HEK293 (cell line): ENCODE data around the gene TBC1D22A.

Source experiments
- CTCF ChIP-seq: fragments of 450-650 bp; formaldehyde crosslinking; IDR thresholded peaks from 2 replicates; pipeline ENCODE4 v1.5.1; 2016; ENCODE audit warnings: missing biosample characterization, missing genetic modification characterization
- ZBTB21 ChIP-seq: fragments of 450-650 bp; formaldehyde crosslinking; IDR thresholded peaks from 2 replicates; pipeline ENCODE4 v1.5.1; 2017; ENCODE audit warnings: missing biosample characterization, missing genetic modification characterization
- ZBTB7A ChIP-seq: fragments of 450-650 bp; formaldehyde crosslinking; IDR thresholded peaks from 2 replicates; pipeline ENCODE4 v1.5.1; 2016; ENCODE audit warnings: low read depth, missing biosample characterization, missing genetic modification characterization
- ZNF10 ChIP-seq: fragments of 450-650 bp; formaldehyde crosslinking; IDR thresholded peaks from 2 replicates; pipeline ENCODE4 v1.5.1; 2017; ENCODE audit warnings: missing biosample characterization, missing genetic modification characterization
- ZNF121 ChIP-seq: fragments of 450-650 bp; formaldehyde crosslinking; IDR thresholded peaks from 2 replicates; pipeline ENCODE4 v1.5.1; 2016; ENCODE audit warnings: missing biosample characterization, missing genetic modification characterization
- ZNF175 ChIP-seq: fragments of 450-650 bp; formaldehyde crosslinking; IDR thresholded peaks from 2 replicates; pipeline ENCODE4 v1.5.1; 2016; ENCODE audit warnings: missing biosample characterization, missing genetic modification characterization
- ZNF239 ChIP-seq: fragments of 450-650 bp; formaldehyde crosslinking; IDR thresholded peaks from 2 replicates; pipeline ENCODE4 v1.5.1; 2016; ENCODE audit warnings: missing biosample characterization, missing genetic modification characterization
- ZNF274 ChIP-seq, 2 experiments: fragments of 200-500 bp in 1 of 2; fragments of 450-650 bp in 1 of 2; sonication (Bioruptor generic) in 1 of 2; formaldehyde crosslinking in 1 of 2; IDR thresholded peaks; 2 replicates each; pipeline versions ENCODE4 v1.5.1 to v1.6.1; 2014 to 2016; ENCODE audit warnings: borderline replicate concordance in 1 of 2, inconsistent platforms in 1 of 2, low read length in 1 of 2, missing biosample characterization in 1 of 2, missing genetic modification characterization in 1 of 2
- ZNF530 ChIP-seq: fragments of 450-650 bp; formaldehyde crosslinking; IDR thresholded peaks from 2 replicates; pipeline ENCODE4 v1.5.1; 2016; ENCODE audit warnings: low read depth, missing biosample characterization, missing genetic modification characterization
- ZNF610 ChIP-seq: fragments of 450-650 bp; formaldehyde crosslinking; IDR thresholded peaks from 2 replicates; pipeline ENCODE4 v1.5.1; 2016; ENCODE audit warnings: missing biosample characterization, missing genetic modification characterization, borderline replicate concordance
- ZNF768 ChIP-seq: fragments of 450-650 bp; formaldehyde crosslinking; IDR thresholded peaks from 2 replicates; pipeline ENCODE4 v1.5.1; 2018; ENCODE audit warnings: missing biosample characterization, mild to moderate bottlenecking, missing genetic modification characterization

- TF ChIP-seq CTCF (tag by site-specific recombination) (no peak), ZNF610 (tag by site-specific recombination) (no peak), ZNF530 (tag by site-specific recombination) (no peak), ZNF10 (tag by site-specific recombination) (no peak), ZBTB21 (tag by site-specific recombination) (no peak), ZNF239 (tag by site-specific recombination) (no peak), ZNF768 (tag by site-specific recombination) (no peak), ZBTB7A (tag by site-specific recombination) (no peak), ZNF274 (IDR thresholded peaks at IDR 0.05; ENCODE audit: low read length) (no peak), ZNF274 (tag by site-specific recombination; IDR thresholded peaks at IDR 0.05; ENCODE audit: borderline replicate concordance) (no peak), ZNF121 (tag by site-specific recombination) (no peak), ZNF175 (tag by site-specific recombination) (no peak)
Observed at GRCh38 chr22:47160141-47160541, 397.7 kb downstream of the TBC1D22A start.
